Kidney epithelial cell (primary cell): ENCODE results near the gene SHC2. TPM values are rescaled to one million over a fixed set of nuclear protein-coding genes. Genes with fewer than 3 reads are reported as not detected.

Experiments used
- DNase-seq: peaks from one replicate; pipeline ENCODE4 v3.0.0-alpha.2; 2010; ENCODE audit warnings: low read depth
- H3K27me3 ChIP-seq: 2 replicates; pipeline ENCODE4 v1.6.0; 2011; ENCODE audit warnings: low read length; ENCODE audit not compliant: control insufficient read depth, insufficient read depth
- H3K36me3 ChIP-seq: 2 replicates; pipeline ENCODE4 v1.5.1; 2011; ENCODE audit warnings: low read length; ENCODE audit not compliant: control insufficient read depth, insufficient read depth
- H3K4me3 ChIP-seq: 2 replicates; pipeline ENCODE4 v1.5.1; 2011; ENCODE audit warnings: low read depth, mild to moderate bottlenecking, control low read depth, low read length
- total RNA-seq: library from RNA; depleted of rRNA; stranded (reverse); fragments of >200 nt; gene quantifications from 2 replicates; pipeline ENCODE4 v1.2.3, GENCODE V29; 2015
- TF ChIP-seq, protein P1 (sequence below): IDR thresholded peaks from 2 replicates; pipeline ENCODE4 v1.5.1; 2011; ENCODE audit warnings: mild to moderate bottlenecking, moderate library complexity, low read length, control low read depth, inconsistent platforms; ENCODE audit not compliant: insufficient read depth, poor library complexity, severe bottlenecking

Gene SHC2
- total RNA-seq, 1 donor from 2014 or later = 15.2 TPM

DNA sequence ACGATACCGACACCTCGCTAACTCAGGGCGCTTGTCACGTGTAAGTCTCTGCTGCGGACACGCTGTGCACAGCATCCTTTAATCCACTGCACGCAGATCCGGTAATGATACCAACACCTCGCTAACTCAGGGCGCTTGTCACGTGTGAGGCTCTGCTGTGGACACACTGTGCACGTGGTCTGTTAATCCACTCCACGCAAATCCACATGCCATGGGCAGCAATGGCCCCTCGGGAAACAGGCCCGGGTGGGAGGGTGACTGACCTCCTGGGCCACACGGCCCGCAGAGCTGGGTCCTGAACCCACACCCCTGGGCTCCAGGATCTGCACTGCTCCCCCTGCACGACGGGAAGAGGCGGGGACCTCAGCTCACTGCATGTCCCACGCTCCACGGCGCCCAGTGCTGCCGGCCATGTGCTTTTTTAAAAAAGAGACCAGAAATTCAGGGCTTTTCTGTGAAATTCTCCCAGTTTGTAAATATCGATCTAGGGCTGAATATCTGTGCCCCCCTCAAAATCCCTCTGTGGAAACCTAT is 16.1 kb downstream of the SHC2 start:
- H3K4me3 ChIP-seq = no peak overlapping the region
- H3K27me3 ChIP-seq = peaks cover 10% of the 10 kb centered on the region
- no peak for DNase-seq
- TF ChIP-seq, protein P1, sequence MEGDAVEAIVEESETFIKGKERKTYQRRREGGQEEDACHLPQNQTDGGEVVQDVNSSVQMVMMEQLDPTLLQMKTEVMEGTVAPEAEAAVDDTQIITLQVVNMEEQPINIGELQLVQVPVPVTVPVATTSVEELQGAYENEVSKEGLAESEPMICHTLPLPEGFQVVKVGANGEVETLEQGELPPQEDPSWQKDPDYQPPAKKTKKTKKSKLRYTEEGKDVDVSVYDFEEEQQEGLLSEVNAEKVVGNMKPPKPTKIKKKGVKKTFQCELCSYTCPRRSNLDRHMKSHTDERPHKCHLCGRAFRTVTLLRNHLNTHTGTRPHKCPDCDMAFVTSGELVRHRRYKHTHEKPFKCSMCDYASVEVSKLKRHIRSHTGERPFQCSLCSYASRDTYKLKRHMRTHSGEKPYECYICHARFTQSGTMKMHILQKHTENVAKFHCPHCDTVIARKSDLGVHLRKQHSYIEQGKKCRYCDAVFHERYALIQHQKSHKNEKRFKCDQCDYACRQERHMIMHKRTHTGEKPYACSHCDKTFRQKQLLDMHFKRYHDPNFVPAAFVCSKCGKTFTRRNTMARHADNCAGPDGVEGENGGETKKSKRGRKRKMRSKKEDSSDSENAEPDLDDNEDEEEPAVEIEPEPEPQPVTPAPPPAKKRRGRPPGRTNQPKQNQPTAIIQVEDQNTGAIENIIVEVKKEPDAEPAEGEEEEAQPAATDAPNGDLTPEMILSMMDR = no peak
- H3K36me3 ChIP-seq = no peaks in the 10 kb centered on the region

DNA sequence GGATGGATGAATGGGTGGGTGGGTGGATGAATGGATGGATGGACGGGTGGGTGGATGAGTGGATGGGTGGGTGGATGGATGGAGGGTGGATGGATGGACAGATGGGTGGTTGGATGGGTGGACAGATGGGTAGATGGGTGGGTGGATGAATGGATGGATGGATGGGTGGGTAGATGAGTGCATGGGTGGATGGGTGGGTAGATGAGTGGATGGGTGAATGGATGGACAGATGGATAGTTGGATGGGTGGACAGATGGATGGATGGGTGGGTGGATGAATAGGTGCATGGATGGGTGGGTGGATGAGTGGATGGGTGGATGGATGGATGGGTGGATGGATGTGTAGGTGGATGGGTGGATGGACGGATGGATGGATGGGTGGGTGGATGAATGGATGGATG is 17.8 kb downstream of the SHC2 start:
- TF ChIP-seq, protein P1 = no peak
- DNase-seq = no peak
- Histone ChIP-seq H3K4me3 (no peak overlapping the region), H3K36me3 (no peaks in the 10 kb centered on the region), H3K27me3 (peaks cover 5% of the 10 kb centered on the region)

DNA sequence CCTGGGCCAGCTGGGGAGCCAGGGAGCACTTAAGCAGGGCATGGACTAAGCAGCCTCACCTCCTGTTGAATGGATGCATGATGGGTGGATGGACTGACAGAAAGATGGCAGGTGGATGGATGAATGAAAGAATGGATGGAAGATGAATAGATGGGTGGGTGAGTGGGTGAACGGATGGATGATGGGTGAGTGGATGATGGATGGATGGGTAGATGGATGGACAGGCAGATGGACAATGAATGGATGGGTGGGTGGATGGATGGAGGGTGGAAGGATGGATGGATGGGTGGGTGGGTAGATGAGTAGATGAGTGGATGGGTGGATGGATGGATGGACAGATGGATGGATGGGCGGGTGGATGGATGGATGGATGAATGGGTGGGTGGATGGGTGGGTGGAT is 18.7 kb downstream of the SHC2 start:
- Histone ChIP-seq H3K36me3 (no peaks in the 10 kb centered on the region), H3K4me3 (no peak overlapping the region), H3K27me3 (peaks cover 2% of the 10 kb centered on the region)
- DNase-seq = no peak
- TF ChIP-seq, protein P1 = no peak

DNA sequence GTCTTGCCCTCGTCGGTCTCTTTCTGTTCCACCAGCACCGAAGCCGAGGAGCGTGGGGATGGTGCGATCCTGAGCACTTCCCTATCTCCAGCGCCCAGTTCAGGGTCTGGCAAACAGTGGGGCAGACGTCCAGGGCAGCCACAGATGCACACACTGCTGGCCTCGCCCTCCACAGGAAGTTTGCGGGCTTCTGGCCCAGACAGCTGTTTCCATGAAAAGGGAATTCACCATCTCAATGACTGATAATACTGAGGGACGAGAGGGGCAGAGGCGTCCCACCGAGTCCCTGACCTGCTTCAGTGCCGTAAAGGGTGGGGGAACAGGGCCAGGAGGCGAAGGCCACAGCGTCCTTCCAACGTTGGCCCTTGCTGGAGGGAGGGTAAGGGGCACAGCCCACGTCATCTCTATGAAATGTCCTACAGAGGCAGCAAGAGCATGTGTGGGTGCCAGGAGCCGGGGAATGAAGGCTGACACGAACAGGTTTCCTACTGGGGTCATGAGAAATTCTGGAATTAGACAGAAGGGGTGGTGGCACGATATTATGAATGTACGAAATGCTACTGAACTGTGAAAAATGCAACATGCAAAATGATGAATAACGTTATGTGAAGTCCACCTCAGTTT is 19.5 kb downstream of the SHC2 start:
- no peak for DNase-seq
- H3K36me3 ChIP-seq = no peaks in the 10 kb centered on the region
- TF ChIP-seq, protein P1 = no peak
- H3K27me3 ChIP-seq = peaks cover 4% of the 10 kb centered on the region
- H3K4me3 ChIP-seq = no peak overlapping the region

DNA sequence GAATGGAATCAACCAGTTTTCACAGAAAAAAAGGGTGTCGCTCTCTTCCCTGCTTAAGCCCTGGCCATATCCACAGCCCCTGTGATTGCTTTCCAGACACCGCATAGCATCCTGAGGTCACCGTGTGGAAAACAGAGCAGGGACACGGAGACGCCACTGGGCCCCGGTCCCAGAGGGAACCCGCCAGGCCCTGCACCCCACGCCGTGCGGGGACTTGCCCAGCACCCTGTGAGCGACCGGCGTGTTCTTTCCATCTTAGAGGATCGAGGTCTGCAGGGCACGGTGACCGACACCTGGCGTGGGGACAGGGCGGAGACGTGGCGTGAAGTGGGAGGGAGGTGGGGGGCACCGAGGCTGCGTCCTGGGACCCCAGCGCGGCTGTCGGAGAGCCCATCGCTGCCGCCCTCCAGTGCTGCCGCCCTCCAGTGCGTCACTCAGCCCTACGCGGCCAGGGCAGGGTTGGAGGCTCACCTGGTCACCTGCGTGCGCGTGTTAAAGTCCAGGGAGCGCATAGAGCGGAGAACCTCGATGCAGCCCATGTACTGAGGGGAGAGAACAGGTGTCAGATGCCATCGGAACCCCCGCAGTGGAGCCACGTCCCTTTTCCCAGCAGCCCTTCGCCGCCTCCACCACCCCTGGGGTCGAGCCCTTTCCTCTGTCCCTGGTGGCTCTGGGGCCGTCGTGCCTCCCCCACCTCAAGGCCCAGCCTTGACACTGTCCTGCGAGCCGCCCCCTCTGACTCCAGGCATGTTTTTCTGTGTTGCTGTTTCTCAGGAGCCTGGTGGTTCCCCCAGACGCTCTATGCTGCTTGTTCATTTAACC is 20.2 kb downstream of the SHC2 start:
- H3K4me3 ChIP-seq = no peak overlapping the region

More for the DNA sequence above, 20.2 kb downstream of the SHC2 start:
- Histone ChIP-seq H3K27me3 (peaks cover 9% of the 10 kb centered on the region), H3K36me3 (no peaks in the 10 kb centered on the region)
- TF ChIP-seq, protein P1 = no peak
- no peak for DNase-seq
